ENCODE measurements around the gene GTF2IRD1. TPM values are rescaled to one million over a fixed set of nuclear protein-coding genes. Genes with fewer than 3 reads are reported as not detected.

Gene GTF2IRD1
- total RNA-seq, 1 experiment from 2014 or later: 34.3 TPM

DNA sequence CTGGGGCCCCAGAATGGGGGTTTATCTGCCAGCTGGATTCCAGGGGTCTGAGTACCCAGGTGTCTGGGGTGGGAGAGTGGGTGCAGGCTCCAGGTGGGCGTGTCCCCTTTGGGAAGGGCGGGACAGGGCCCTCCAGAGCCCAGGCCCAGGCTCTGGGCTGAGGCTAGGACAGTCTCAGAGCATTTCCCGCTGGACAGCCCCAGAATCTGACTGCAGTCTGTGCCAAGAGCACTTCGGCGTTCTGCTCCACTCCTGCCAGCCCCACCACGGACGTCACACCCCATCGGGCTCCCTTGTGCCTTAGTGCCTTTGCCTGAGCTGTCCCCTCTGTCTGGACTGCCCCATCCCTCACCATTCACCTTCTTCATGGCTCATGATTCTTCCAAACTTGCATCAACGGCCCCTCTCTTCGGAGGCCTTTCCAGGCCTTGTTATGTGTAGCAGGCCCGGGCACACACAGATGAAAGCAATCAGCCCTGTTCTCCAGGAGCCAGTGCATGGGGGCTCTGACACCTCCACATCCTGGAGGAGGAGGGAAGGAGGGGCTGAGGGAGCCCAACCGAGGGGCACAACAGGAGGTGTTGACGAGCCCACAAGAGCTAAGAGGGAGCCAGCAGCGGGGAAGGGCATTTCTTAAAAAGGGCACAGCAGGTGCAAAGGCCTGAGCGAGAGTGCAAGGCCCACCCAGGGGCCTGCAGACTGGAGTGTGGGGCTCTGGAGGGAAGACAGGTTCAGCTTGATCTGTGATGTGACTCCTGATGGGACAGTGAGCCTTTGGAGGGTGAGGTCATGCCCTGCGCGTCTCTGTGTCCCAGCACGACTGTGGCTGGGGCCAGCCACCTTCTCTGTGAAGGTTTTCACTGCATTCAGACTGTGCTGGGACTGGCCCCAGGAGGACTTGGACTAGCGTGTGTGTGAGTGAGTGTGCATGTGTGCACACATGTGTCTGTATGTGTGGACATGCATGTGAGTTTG lies 41.7 kb downstream of the GTF2IRD1 start:
- Histone ChIP-seq H4K20me1 (ENCODE audit: control insufficient read depth, insufficient read depth, insufficient read length) (peaks cover 5% of the 10 kb centered on the region), H2BK120ac (ENCODE audit: low read depth, low read length, poor library complexity, severe bottlenecking) (no peak overlapping the region), H3K4me1 (ENCODE audit: insufficient read depth, low read length) (no peaks in the 10 kb centered on the region), H3K56ac (ENCODE audit: insufficient read length, low read depth, low read length) (no peak overlapping the region), H3K18ac (ENCODE audit: insufficient read length, low read depth, low read length) (no peak overlapping the region), H2AK5ac (ENCODE audit: insufficient read length, low read length) (no peak overlapping the region), H3K23ac (ENCODE audit: insufficient read length, low read depth, low read length) (no peak overlapping the region), H3K4ac (ENCODE audit: low read depth, low read length) (no peak overlapping the region), H4K91ac (ENCODE audit: insufficient read length, low read depth, low read length) (no peak overlapping the region), H4K8ac (replicated peaks; ENCODE audit: insufficient read length, low read depth, low read length) (no peak overlapping the region), H2BK5ac (ENCODE audit: insufficient read length, low read length) (no peak overlapping the region), H2BK12ac (ENCODE audit: insufficient read length, low read depth, low read length) (no peak overlapping the region), H3K79me1 (ENCODE audit: insufficient read depth, low read depth, low read length, poor library complexity, severe bottlenecking) (peaks cover 3% of the 10 kb centered on the region), H3K79me2 (ENCODE audit: insufficient read depth, low read length) (peaks cover 3% of the 10 kb centered on the region; the same call in 1 of the 2 replicates), H3K14ac (ENCODE audit: insufficient read depth, low read length) (no peak overlapping the region), H3T11ph (ENCODE audit: low read length) (no peak overlapping the region), H2BK15ac (ENCODE audit: low read depth, low read length) (no peak overlapping the region), H3K23me2 (ENCODE audit: insufficient read length, low read depth, low read length, poor library complexity, severe bottlenecking) (no peaks in the 10 kb centered on the region), H3K4me2 (ENCODE audit: insufficient read depth, insufficient read length, low read length) (no peak overlapping the region), H3K27me3 (ENCODE audit: insufficient read depth, low read length) (no peaks in the 10 kb centered on the region; the same call in none of the 2 replicates), H2AFZ (ENCODE audit: low read length) (no peak overlapping the region), H3K9me3 (ENCODE audit: control insufficient read depth, low read depth, low read length) (no peaks in the 10 kb centered on the region), H4K5ac (ENCODE audit: insufficient read length, low read depth, low read length) (no peak overlapping the region), H2BK20ac (ENCODE audit: low read depth, low read length, poor library complexity, severe bottlenecking) (no peak overlapping the region), H3K9ac (ENCODE audit: extremely low read depth, insufficient read length, low read length) (no peak overlapping the region), H3K27ac (ENCODE audit: insufficient read length, low read depth, low read length) (no peak overlapping the region)
- no peaks in the 10 kb centered on the region for H3K27me3 Mint-ChIP-seq (ENCODE audit: low read depth)
- no CpG with 5 or more reads among the region's 19 CpGs for WGBS (ENCODE audit: extremely low coverage, insufficient read length, low lambda C conversion rate)
- peaks cover 13 to 23% of the 10 kb centered on the region in 2 experiments for H3K4me1 Mint-ChIP-seq
- DNase-seq: no peak
- TF ChIP-seq, protein P1, sequence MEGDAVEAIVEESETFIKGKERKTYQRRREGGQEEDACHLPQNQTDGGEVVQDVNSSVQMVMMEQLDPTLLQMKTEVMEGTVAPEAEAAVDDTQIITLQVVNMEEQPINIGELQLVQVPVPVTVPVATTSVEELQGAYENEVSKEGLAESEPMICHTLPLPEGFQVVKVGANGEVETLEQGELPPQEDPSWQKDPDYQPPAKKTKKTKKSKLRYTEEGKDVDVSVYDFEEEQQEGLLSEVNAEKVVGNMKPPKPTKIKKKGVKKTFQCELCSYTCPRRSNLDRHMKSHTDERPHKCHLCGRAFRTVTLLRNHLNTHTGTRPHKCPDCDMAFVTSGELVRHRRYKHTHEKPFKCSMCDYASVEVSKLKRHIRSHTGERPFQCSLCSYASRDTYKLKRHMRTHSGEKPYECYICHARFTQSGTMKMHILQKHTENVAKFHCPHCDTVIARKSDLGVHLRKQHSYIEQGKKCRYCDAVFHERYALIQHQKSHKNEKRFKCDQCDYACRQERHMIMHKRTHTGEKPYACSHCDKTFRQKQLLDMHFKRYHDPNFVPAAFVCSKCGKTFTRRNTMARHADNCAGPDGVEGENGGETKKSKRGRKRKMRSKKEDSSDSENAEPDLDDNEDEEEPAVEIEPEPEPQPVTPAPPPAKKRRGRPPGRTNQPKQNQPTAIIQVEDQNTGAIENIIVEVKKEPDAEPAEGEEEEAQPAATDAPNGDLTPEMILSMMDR (conservative IDR thresholded peaks at IDR 0.05): no peak
- no peak overlapping the region for H3K4me3 Mint-ChIP-seq
- peak overlapping the region; percentile 76 to 94 (median 87); a peak in 5 of 7 replicates for H3K27ac Mint-ChIP-seq
- H3K9me3 Mint-ChIP-seq: peaks cover 13 to 16% of the 10 kb centered on the region in 2 experiments
- H3K36me3 Mint-ChIP-seq (ENCODE audit: insufficient read depth in 1 of 3, low read depth in 3 of 3): peaks cover 32 to 49% (median 33%) of the 10 kb centered on the region in 3 experiments

All from H9 (cell line).